H7 (cell line): ENCODE results near the gene SRP19. TPM values are rescaled to one million over a fixed set of nuclear protein-coding genes. Genes with fewer than 3 reads are reported as not detected.
"Not testable (repeated sequence)": the region's sequence is repeated elsewhere in the genome, so short reads cannot be mapped to it uniquely, and the experiment has no call there.

Experiments used
- DNase-seq: peaks from one replicate; pipeline ENCODE4 v3.0.0; 2012
- H3K27me3 ChIP-seq: 2 replicates; pipeline ENCODE4 v1.6.0; 2011; ENCODE audit warnings: mild to moderate bottlenecking, low read length; ENCODE audit not compliant: control insufficient read depth, insufficient read depth
- H3K36me3 ChIP-seq: replicated peaks from 2 replicates; pipeline ENCODE4 v1.5.1; 2011; ENCODE audit warnings: low read length; ENCODE audit not compliant: control insufficient read depth, insufficient read depth
- H3K4me3 ChIP-seq: 2 replicates; pipeline ENCODE4 v1.5.1; 2011; ENCODE audit warnings: low read depth, mild to moderate bottlenecking, control low read depth, low read length, moderate library complexity; ENCODE audit not compliant: insufficient read depth
- total RNA-seq: library from RNA; depleted of rRNA; stranded (reverse); fragments of >200 nt; shearing (Covaris generic); gene quantifications from 2 replicates; pipeline ENCODE4 v1.2.3, GENCODE V29; 2014

SRP19 gene
- total RNA-seq, 1 experiment from 2014 or later, result 72.7 TPM

GRCh38 chr5:112857866-112858265 is 3.2 kb upstream of the SRP19 start:
- Histone ChIP-seq H3K4me3 (no peak overlapping the region), H3K36me3 (peaks cover under 1% of the 10 kb centered on the region; the same call in 1 of the 2 replicates), H3K27me3 (no peaks in the 10 kb centered on the region; the same call in 1 of the 2 replicates)
- no peak for DNase-seq

- DNase-seq, H3K27me3 ChIP-seq: not testable (repeated sequence)
- H3K4me3 ChIP-seq, result peak overlapping the region; percentile 82
- peaks cover 12% of the 10 kb centered on the region for H3K36me3 ChIP-seq
Measured at GRCh38 chr5:112860571-112860928, 537 bp upstream of the SRP19 start.

GRCh38 chr5:112861638-112861985 is 525 bp downstream of the SRP19 start:
- no peaks in the 10 kb centered on the region for H3K27me3 ChIP-seq
- H3K4me3 ChIP-seq, result peak overlapping the region; percentile 82
- DNase-seq, result no peak
- peaks cover 15% of the 10 kb centered on the region for H3K36me3 ChIP-seq

- no peaks in the 10 kb centered on the region for H3K27me3 ChIP-seq
- DNase-seq, result peak; percentile 26
- peak overlapping the region; percentile 82 for H3K4me3 ChIP-seq
- peaks cover 15% of the 10 kb centered on the region for H3K36me3 ChIP-seq
Measured at GRCh38 chr5:112862085-112862484, 998 bp downstream of the SRP19 start.

- Histone ChIP-seq H3K4me3 (no peak overlapping the region), H3K36me3 (peaks cover 18% of the 10 kb centered on the region), H3K27me3 (no peaks in the 10 kb centered on the region)
- no peak for DNase-seq
Measured at GRCh38 chr5:112863549-112863948, 2.5 kb downstream of the SRP19 start.

GRCh38 chr5:112865128-112865527 is 4.0 kb downstream of the SRP19 start:
- peaks cover 25% of the 10 kb centered on the region for H3K36me3 ChIP-seq
- H3K4me3 ChIP-seq, result no peak overlapping the region
- no peak for DNase-seq
- no peaks in the 10 kb centered on the region for H3K27me3 ChIP-seq

GRCh38 chr5:112866739-112867138 is 5.7 kb downstream of the SRP19 start:
- no peak overlapping the region for H3K4me3 ChIP-seq
- peaks cover 27% of the 10 kb centered on the region for H3K36me3 ChIP-seq
- H3K27me3 ChIP-seq, result no peaks in the 10 kb centered on the region
- DNase-seq, result no peak

GRCh38 chr5:112867411-112867810 is 6.3 kb downstream of the SRP19 start:
- Histone ChIP-seq H3K27me3 (no peaks in the 10 kb centered on the region), H3K36me3 (peaks cover 27% of the 10 kb centered on the region), H3K4me3 (no peak overlapping the region)
- DNase-seq, result no peak

GRCh38 chr5:112869948-112870347 is 8.9 kb downstream of the SRP19 start:
- no peak overlapping the region for H3K4me3 ChIP-seq
- H3K27me3 ChIP-seq, result no peaks in the 10 kb centered on the region
- DNase-seq, result no peak
- peaks cover 16% of the 10 kb centered on the region for H3K36me3 ChIP-seq

GRCh38 chr5:112870966-112871365 is 9.9 kb downstream of the SRP19 start:
- Histone ChIP-seq H3K4me3 (no peak overlapping the region), H3K27me3 (no peaks in the 10 kb centered on the region), H3K36me3 (peaks cover 14% of the 10 kb centered on the region)
- DNase-seq, result no peak

- DNase-seq, result peak; percentile 18
- H3K4me3 ChIP-seq, result no peak overlapping the region
- peaks cover 2% of the 10 kb centered on the region; the same call in 1 of the 2 replicates for H3K36me3 ChIP-seq
- H3K27me3 ChIP-seq, result no peaks in the 10 kb centered on the region
Measured at GRCh38 chr5:112876362-112876761, 15.3 kb downstream of the SRP19 start.

GRCh38 chr5:112878101-112878500 is 17.0 kb downstream of the SRP19 start:
- no peak overlapping the region for H3K4me3 ChIP-seq
- no peak for DNase-seq
- peaks cover 2% of the 10 kb centered on the region for H3K36me3 ChIP-seq
- H3K27me3 ChIP-seq, result no peaks in the 10 kb centered on the region

- Histone ChIP-seq H3K36me3 (peaks cover 2% of the 10 kb centered on the region), H3K4me3 (no peak overlapping the region), H3K27me3 (no peaks in the 10 kb centered on the region)
- no peak for DNase-seq
Measured at GRCh38 chr5:112878760-112879159, 17.7 kb downstream of the SRP19 start.

- no peak for DNase-seq
- peaks cover 6% of the 10 kb centered on the region for H3K36me3 ChIP-seq
Measured at GRCh38 chr5:112880219-112880964, 19.3 kb downstream of the SRP19 start.

GRCh38 chr5:112883192-112883591 is 22.1 kb downstream of the SRP19 start:
- peaks cover 14% of the 10 kb centered on the region for H3K36me3 ChIP-seq
- H3K4me3 ChIP-seq, result no peak overlapping the region
- H3K27me3 ChIP-seq, result no peaks in the 10 kb centered on the region
- no peak for DNase-seq

More at GRCh38 chr5:112880219-112880964, 19.3 kb downstream of the SRP19 start:
- H3K27me3 ChIP-seq, result no peaks in the 10 kb centered on the region
- no peak overlapping the region for H3K4me3 ChIP-seq

- H3K27me3 ChIP-seq, result no peaks in the 10 kb centered on the region
- peaks cover 13% of the 10 kb centered on the region for H3K36me3 ChIP-seq
- no peak for DNase-seq
- no peak overlapping the region for H3K4me3 ChIP-seq
Measured at GRCh38 chr5:112885001-112885400, 23.9 kb downstream of the SRP19 start.
